HEK293 (cell line): ENCODE data around the gene ETV6.

Source experiments
- CTCF ChIA-PET: fragments of 350-600 bp; formaldehyde crosslinking; extraction: SDS; loops from one replicate; lab custom pipeline; 2021; ENCODE audit warnings: antibody characterized with exemption; lab: Yijun Ruan, JAX
- POLR2A ChIA-PET: fragments of 300-600 bp; formaldehyde crosslinking; extraction: SDS; loops from one replicate; lab custom pipeline; 2020; ENCODE audit warnings: antibody characterized with exemption, inconsistent platforms; lab: Yijun Ruan, JAX
- H3K27ac ChIP-seq: fragments of 200-500 bp; sonication (Bioruptor generic); 2 replicates; pipeline ENCODE4 v1.5.1; 2014; ENCODE audit warnings: low read depth, low read length, control low read depth, inconsistent platforms; ENCODE audit errors: extremely low read depth
- H3K36me3 ChIP-seq, 2 experiments: fragments of 200-500 bp in 1 of 2; sonication (Bioruptor generic) in 1 of 2; 1 replicate in 1 of 2; 2 replicates in 1 of 2; pipeline ENCODE4 v1.5.1; 2014 to 2017; ENCODE audit warnings: inconsistent platforms in 2 of 2, low read length in 2 of 2; ENCODE audit not compliant: control insufficient read depth in 2 of 2, insufficient read depth in 1 of 2
- H3K4me1 ChIP-seq: fragments of 200-500 bp; sonication (Bioruptor generic); 2 replicates; pipeline ENCODE4 v1.5.1; 2014; ENCODE audit warnings: mild to moderate bottlenecking, low read length, inconsistent platforms; ENCODE audit not compliant: control insufficient read depth, insufficient read depth
- H3K4me3 ChIP-seq: 2 replicates; pipeline ENCODE4 v1.5.1; 2011; ENCODE audit warnings: low read depth, mild to moderate bottlenecking, control low read depth, low read length, moderate library complexity
- H3K9me3 ChIP-seq: fragments of 200-500 bp; sonication (Bioruptor generic); 2 replicates; pipeline ENCODE4 v1.5.1; 2014; ENCODE audit warnings: low read depth, low read length, inconsistent platforms; ENCODE audit not compliant: control insufficient read depth, insufficient read depth
- GLIS2 ChIP-seq: fragments of 450-650 bp; formaldehyde crosslinking; IDR thresholded peaks from 2 replicates; pipeline ENCODE4 v1.5.1; 2016; ENCODE audit warnings: missing biosample characterization, missing genetic modification characterization
- SCRT2 ChIP-seq: fragments of 450-650 bp; formaldehyde crosslinking; IDR thresholded peaks from 2 replicates; pipeline ENCODE4 v1.5.1; 2016; ENCODE audit warnings: missing biosample characterization, missing genetic modification characterization
- SETDB1 ChIP-seq: IDR thresholded peaks from one replicate; pipeline ENCODE4 v1.6.1; 2017; ENCODE audit warnings: mild to moderate bottlenecking, low read length, moderate library complexity, mixed read lengths; ENCODE audit not compliant: insufficient read length
- TSHZ1 ChIP-seq: fragments of 450-650 bp; formaldehyde crosslinking; IDR thresholded peaks from 2 replicates; pipeline ENCODE4 v1.5.1; 2016; ENCODE audit warnings: missing biosample characterization, missing genetic modification characterization, borderline replicate concordance
- ZBTB44 ChIP-seq: fragments of 450-650 bp; IDR thresholded peaks from 2 replicates; pipeline ENCODE4 v1.5.1; 2018; ENCODE audit warnings: missing biosample characterization, mild to moderate bottlenecking, missing genetic modification characterization
- ZFP3 ChIP-seq: fragments of 450-650 bp; formaldehyde crosslinking; IDR thresholded peaks from 2 replicates; pipeline ENCODE4 v1.5.1; 2016; ENCODE audit warnings: low read depth, missing biosample characterization, missing genetic modification characterization
- ZNF132 ChIP-seq: fragments of 450-650 bp; formaldehyde crosslinking; IDR thresholded peaks from 2 replicates; pipeline ENCODE4 v1.5.1; 2017; ENCODE audit warnings: missing biosample characterization, missing genetic modification characterization, borderline replicate concordance
- ZNF202 ChIP-seq: fragments of 450-650 bp; formaldehyde crosslinking; IDR thresholded peaks from 2 replicates; pipeline ENCODE4 v1.5.1; 2016; ENCODE audit warnings: missing biosample characterization, missing genetic modification characterization, borderline replicate concordance
- ZNF529 ChIP-seq: fragments of 450-650 bp; formaldehyde crosslinking; IDR thresholded peaks from 2 replicates; pipeline ENCODE4 v1.5.1; 2017; ENCODE audit warnings: missing genetic modification characterization, missing biosample characterization; ENCODE audit not compliant: insufficient replicate concordance
- ZNF600 ChIP-seq: fragments of 450-650 bp; formaldehyde crosslinking; IDR thresholded peaks from 2 replicates; pipeline ENCODE4 v1.5.1; 2016; ENCODE audit warnings: missing biosample characterization, missing genetic modification characterization
- ZNF791 ChIP-seq: fragments of 450-650 bp; formaldehyde crosslinking; IDR thresholded peaks from 2 replicates; pipeline ENCODE4 v1.5.1; 2016; ENCODE audit warnings: missing biosample characterization, missing genetic modification characterization
- TF ChIP-seq, protein P1 (sequence below): fragments of 450-650 bp; formaldehyde crosslinking; IDR thresholded peaks from 2 replicates; pipeline ENCODE4 v1.5.1; 2016; ENCODE audit warnings: missing biosample characterization, missing genetic modification characterization
- TF ChIP-seq, protein P2 (sequence below): fragments of 450-650 bp; formaldehyde crosslinking; IDR thresholded peaks from 2 replicates; pipeline ENCODE4; 2016; ENCODE audit warnings: missing biosample characterization, missing genetic modification characterization
- TF ChIP-seq, protein P3 (sequence below): fragments of 450-650 bp; formaldehyde crosslinking; IDR thresholded peaks from 2 replicates; pipeline ENCODE4 v1.5.1; 2016; ENCODE audit warnings: missing biosample characterization, missing genetic modification characterization
- TF ChIP-seq, protein P4 (sequence below): fragments of 450-650 bp; formaldehyde crosslinking; IDR thresholded peaks from 2 replicates; pipeline ENCODE4 v1.5.1; 2016; ENCODE audit warnings: missing biosample characterization, missing genetic modification characterization, borderline replicate concordance
- TF ChIP-seq, protein P5 (sequence below): fragments of 450-650 bp; formaldehyde crosslinking; IDR thresholded peaks from 2 replicates; pipeline ENCODE4 v1.5.1; 2017; ENCODE audit warnings: missing biosample characterization, missing genetic modification characterization

Gene ETV6

GRCh38 chr12:11896417-11896929 is 247.0 kb downstream of the ETV6 start:
- Histone ChIP-seq H3K9me3 (no peaks in the 10 kb centered on the region), H3K4me3 (no peak overlapping the region), H3K4me1 (no peaks in the 10 kb centered on the region), H3K27ac (no peak overlapping the region), H3K36me3 (peaks cover 0 to 2% of the 10 kb centered on the region in 2 experiments; a peak in 1 of 3 replicates)
- TF ChIP-seq, protein P1, sequence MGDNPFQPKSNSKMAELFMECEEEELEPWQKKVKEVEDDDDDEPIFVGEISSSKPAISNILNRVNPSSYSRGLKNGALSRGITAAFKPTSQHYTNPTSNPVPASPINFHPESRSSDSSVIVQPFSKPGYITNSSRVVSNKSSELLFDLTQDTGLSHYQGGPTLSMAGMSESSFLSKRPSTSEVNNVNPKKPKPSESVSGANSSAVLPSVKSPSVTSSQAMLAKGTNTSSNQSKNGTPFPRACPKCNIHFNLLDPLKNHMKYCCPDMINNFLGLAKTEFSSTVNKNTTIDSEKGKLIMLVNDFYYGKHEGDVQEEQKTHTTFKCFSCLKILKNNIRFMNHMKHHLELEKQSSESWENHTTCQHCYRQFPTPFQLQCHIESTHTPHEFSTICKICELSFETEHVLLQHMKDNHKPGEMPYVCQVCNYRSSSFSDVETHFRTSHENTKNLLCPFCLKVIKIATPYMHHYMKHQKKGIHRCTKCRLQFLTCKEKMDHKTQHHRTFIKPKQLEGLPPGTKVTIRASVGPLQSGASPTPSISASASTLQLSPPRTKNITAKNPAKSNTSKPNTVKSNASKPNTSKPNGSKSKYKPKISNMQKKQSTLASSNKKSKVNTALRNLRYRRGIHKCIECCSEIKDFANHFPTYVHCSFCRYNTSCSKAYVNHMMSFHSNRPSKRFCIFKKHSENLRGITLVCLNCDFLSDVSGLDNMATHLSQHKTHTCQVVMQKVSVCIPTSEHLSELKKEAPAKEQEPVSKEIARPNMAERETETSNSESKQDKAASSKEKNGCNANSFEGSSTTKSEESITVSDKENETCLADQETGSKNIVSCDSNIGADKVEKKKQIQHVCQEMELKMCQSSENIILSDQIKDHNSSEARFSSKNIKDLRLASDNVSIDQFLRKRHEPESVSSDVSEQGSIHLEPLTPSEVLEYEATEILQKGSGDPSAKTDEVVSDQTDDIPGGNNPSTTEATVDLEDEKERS (tag by site-specific recombination), result no peak
- TF ChIP-seq ZBTB44 (tag by site-specific recombination) (no peak), ZNF132 (tag by site-specific recombination) (no peak), ZNF202 (no peak)
- TF ChIP-seq, protein P2, sequence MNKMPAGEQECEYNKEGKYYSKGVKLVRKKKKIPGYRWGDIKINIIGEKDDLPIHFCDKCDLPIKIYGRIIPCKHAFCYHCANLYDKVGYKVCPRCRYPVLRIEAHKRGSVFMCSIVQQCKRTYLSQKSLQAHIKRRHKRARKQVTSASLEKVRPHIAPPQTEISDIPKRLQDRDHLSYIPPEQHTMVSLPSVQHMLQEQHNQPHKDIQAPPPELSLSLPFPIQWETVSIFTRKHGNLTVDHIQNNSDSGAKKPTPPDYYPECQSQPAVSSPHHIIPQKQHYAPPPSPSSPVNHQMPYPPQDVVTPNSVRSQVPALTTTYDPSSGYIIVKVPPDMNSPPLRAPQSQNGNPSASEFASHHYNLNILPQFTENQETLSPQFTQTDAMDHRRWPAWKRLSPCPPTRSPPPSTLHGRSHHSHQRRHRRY (tag by site-specific recombination), result no peak
- CTCF ChIA-PET, result interaction anchor here (0.7 kb wide), 2 partner anchors 265 to 339 kb away, joined by 3 to 4 read pairs; no protein-coding TSS in a partner anchor
- POLR2A ChIA-PET, result no interaction called here

GRCh38 chr12:11897923-11898322 is 248.4 kb downstream of the ETV6 start:
- Histone ChIP-seq H3K4me3 (no peak overlapping the region), H3K4me1 (no peaks in the 10 kb centered on the region), H3K27ac (no peak overlapping the region), H3K9me3 (no peaks in the 10 kb centered on the region), H3K36me3 (no peaks in the 10 kb centered on the region)
- POLR2A ChIA-PET, result no interaction called here
- CTCF ChIA-PET, result no interaction called here
- TF ChIP-seq GLIS2 (tag by site-specific recombination) (no peak), ZFP3 (tag by site-specific recombination) (no peak), ZNF791 (tag by site-specific recombination) (no peak), ZNF529 (no peak), SCRT2 (tag by site-specific recombination) (no peak), ZNF600 (tag by site-specific recombination) (no peak), TSHZ1 (tag by site-specific recombination) (no peak), SETDB1 (no peak)
- TF ChIP-seq, protein P3, sequence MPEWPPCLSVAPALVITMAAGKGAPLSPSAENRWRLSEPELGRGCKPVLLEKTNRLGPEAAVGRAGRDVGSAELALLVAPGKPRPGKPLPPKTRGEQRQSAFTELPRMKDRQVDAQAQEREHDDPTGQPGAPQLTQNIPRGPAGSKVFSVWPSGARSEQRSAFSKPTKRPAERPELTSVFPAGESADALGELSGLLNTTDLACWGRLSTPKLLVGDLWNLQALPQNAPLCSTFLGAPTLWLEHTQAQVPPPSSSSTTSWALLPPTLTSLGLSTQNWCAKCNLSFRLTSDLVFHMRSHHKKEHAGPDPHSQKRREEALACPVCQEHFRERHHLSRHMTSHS (tag by site-specific recombination), result no peak
- TF ChIP-seq, protein P4, sequence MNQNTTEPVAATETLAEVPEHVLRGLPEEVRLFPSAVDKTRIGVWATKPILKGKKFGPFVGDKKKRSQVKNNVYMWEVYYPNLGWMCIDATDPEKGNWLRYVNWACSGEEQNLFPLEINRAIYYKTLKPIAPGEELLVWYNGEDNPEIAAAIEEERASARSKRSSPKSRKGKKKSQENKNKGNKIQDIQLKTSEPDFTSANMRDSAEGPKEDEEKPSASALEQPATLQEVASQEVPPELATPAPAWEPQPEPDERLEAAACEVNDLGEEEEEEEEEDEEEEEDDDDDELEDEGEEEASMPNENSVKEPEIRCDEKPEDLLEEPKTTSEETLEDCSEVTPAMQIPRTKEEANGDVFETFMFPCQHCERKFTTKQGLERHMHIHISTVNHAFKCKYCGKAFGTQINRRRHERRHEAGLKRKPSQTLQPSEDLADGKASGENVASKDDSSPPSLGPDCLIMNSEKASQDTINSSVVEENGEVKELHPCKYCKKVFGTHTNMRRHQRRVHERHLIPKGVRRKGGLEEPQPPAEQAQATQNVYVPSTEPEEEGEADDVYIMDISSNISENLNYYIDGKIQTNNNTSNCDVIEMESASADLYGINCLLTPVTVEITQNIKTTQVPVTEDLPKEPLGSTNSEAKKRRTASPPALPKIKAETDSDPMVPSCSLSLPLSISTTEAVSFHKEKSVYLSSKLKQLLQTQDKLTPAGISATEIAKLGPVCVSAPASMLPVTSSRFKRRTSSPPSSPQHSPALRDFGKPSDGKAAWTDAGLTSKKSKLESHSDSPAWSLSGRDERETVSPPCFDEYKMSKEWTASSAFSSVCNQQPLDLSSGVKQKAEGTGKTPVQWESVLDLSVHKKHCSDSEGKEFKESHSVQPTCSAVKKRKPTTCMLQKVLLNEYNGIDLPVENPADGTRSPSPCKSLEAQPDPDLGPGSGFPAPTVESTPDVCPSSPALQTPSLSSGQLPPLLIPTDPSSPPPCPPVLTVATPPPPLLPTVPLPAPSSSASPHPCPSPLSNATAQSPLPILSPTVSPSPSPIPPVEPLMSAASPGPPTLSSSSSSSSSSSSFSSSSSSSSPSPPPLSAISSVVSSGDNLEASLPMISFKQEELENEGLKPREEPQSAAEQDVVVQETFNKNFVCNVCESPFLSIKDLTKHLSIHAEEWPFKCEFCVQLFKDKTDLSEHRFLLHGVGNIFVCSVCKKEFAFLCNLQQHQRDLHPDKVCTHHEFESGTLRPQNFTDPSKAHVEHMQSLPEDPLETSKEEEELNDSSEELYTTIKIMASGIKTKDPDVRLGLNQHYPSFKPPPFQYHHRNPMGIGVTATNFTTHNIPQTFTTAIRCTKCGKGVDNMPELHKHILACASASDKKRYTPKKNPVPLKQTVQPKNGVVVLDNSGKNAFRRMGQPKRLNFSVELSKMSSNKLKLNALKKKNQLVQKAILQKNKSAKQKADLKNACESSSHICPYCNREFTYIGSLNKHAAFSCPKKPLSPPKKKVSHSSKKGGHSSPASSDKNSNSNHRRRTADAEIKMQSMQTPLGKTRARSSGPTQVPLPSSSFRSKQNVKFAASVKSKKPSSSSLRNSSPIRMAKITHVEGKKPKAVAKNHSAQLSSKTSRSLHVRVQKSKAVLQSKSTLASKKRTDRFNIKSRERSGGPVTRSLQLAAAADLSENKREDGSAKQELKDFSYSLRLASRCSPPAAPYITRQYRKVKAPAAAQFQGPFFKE (tag by site-specific recombination), result no peak
- TF ChIP-seq, protein P5, sequence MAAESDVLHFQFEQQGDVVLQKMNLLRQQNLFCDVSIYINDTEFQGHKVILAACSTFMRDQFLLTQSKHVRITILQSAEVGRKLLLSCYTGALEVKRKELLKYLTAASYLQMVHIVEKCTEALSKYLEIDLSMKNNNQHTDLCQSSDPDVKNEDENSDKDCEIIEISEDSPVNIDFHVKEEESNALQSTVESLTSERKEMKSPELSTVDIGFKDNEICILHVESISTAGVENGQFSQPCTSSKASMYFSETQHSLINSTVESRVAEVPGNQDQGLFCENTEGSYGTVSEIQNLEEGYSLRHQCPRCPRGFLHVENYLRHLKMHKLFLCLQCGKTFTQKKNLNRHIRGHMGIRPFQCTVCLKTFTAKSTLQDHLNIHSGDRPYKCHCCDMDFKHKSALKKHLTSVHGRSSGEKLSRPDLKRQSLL (tag by site-specific recombination), result no peak
